Measurements from ENCODE around the gene PATJ.

DNA sequence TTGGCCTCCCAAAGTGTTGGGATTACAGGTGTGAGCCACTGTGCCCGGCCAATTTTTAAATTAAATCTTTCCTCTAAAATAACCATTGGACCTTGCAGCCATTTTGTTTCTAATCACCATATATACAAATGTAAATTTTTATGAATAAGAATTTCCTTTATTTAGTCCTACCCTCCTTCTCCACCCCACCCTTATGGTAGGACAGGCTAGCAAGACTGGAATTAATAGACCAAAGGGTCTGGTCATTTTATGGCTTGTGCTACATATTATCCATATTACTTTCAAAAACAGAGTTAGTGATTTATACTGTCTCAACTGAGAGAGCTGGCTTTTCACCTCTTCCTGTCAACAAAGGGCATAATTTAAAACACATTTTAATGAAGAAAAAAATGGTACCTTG lies 478.9 kb downstream of the PATJ start:
- TF ChIP-seq CTCF (IDR thresholded peaks at IDR 0.05) (no peak), ATF3 (CRISPR knock-in tag; conservative IDR thresholded peaks at IDR 0.05) (no peak), NFYB (CRISPR knock-in tag; conservative IDR thresholded peaks at IDR 0.05; ENCODE audit: low read depth) (no peak), ESRRA (CRISPR knock-in tag; IDR thresholded peaks at IDR 0.05; ENCODE audit: borderline replicate concordance) (no peak), ZNF232 (CRISPR knock-in tag; IDR thresholded peaks at IDR 0.05) (no peak)
- TF ChIP-seq, protein P1, sequence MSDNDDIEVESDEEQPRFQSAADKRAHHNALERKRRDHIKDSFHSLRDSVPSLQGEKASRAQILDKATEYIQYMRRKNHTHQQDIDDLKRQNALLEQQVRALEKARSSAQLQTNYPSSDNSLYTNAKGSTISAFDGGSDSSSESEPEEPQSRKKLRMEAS (CRISPR knock-in tag; IDR thresholded peaks at IDR 0.05), result no peak

Data from WTC11 (cell line).